Cardiac muscle cell (in vitro differentiated cells and primary cell): ENCODE data around the gene TRIO. TPM values are rescaled to one million over a fixed set of nuclear protein-coding genes. Genes with fewer than 3 reads are reported as not detected.

Experiments used
- DNase-seq, 2 donors: peaks; one replicate each; pipeline versions ENCODE4 v3.0.0 to v3.0.0-alpha.2; 2010 to 2017; ENCODE audit warnings: low read depth in 1 of 2, low spot score in 1 of 2
- H3K27ac ChIP-seq: fragments of 200-600 bp; sonication (generic); 2 replicates; pipeline ENCODE4 v1.5.1; 2016
- H3K27me3 ChIP-seq: fragments of 200-600 bp; sonication (generic); 2 replicates; pipeline ENCODE4 v1.6.0; 2016; ENCODE audit warnings: control low read depth
- H3K36me3 ChIP-seq: fragments of 200-600 bp; sonication (generic); 2 replicates; pipeline ENCODE4 v1.5.1; 2016; ENCODE audit warnings: control low read depth
- H3K4me1 ChIP-seq: fragments of 200-600 bp; sonication (generic); 2 replicates; pipeline ENCODE4 v1.8.1; 2017; ENCODE audit warnings: low read depth, mild to moderate bottlenecking, mixed run types
- H3K4me3 ChIP-seq: fragments of 200-600 bp; sonication (generic); 2 replicates; pipeline ENCODE4 v1.5.1; 2016; ENCODE audit warnings: mild to moderate bottlenecking
- H3K9me3 ChIP-seq: fragments of 200-600 bp; sonication (generic); 2 replicates; pipeline ENCODE4 v1.5.1; 2017; ENCODE audit warnings: low read depth, mild to moderate bottlenecking, control low read depth
- polyA plus RNA-seq: library from polyadenylated mRNA; unstranded; fragments of >200 nt; fragmentation: Nextera tagmentation; extraction: Ambion mirVana; gene quantifications from 2 replicates; pipeline ENCODE4 v1.2.1, GENCODE V29; 2016
- total RNA-seq: library from RNA; depleted of rRNA; stranded (reverse); fragments of >200 nt; gene quantifications from 2 replicates; pipeline ENCODE4 v1.2.3, GENCODE V29; 2016
- TF ChIP-seq, protein P1 (sequence below): IDR thresholded peaks from 2 replicates; pipeline ENCODE4 v1.5.1; 2012; ENCODE audit warnings: low read depth, mild to moderate bottlenecking, low read length

Gene TRIO
- total and polyA plus RNA-seq, 2 experiments from 2014 or later: 15.5 to 104 TPM

DNA sequence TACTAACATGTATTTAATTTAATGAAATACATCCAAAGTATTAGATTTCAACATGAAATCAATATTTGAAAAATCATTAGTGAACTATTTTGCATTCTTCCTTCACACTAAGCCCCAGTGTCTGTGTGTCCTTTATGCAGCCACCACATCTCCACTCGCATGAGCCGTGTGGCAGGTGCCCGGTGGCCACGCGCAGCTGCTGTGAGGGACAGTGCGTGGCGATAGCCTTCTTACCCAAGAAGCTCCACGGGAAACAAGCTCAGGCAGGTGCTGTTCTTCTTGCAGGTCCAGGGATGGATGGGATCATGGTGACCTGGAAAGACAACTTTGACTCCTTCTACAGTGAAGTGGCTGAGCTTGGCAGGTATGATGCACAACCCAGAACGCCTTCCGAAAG is 359.1 kb downstream of the TRIO start:
- no peak for DNase-seq
- Histone ChIP-seq H3K4me1 (no peaks in the 10 kb centered on the region), H3K4me3 (no peak overlapping the region), H3K9me3 (no peaks in the 10 kb centered on the region), H3K36me3 (peaks cover 30% of the 10 kb centered on the region), H3K27me3 (no peaks in the 10 kb centered on the region), H3K27ac (no peak overlapping the region)
- TF ChIP-seq, protein P1, sequence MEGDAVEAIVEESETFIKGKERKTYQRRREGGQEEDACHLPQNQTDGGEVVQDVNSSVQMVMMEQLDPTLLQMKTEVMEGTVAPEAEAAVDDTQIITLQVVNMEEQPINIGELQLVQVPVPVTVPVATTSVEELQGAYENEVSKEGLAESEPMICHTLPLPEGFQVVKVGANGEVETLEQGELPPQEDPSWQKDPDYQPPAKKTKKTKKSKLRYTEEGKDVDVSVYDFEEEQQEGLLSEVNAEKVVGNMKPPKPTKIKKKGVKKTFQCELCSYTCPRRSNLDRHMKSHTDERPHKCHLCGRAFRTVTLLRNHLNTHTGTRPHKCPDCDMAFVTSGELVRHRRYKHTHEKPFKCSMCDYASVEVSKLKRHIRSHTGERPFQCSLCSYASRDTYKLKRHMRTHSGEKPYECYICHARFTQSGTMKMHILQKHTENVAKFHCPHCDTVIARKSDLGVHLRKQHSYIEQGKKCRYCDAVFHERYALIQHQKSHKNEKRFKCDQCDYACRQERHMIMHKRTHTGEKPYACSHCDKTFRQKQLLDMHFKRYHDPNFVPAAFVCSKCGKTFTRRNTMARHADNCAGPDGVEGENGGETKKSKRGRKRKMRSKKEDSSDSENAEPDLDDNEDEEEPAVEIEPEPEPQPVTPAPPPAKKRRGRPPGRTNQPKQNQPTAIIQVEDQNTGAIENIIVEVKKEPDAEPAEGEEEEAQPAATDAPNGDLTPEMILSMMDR: no peak

DNA sequence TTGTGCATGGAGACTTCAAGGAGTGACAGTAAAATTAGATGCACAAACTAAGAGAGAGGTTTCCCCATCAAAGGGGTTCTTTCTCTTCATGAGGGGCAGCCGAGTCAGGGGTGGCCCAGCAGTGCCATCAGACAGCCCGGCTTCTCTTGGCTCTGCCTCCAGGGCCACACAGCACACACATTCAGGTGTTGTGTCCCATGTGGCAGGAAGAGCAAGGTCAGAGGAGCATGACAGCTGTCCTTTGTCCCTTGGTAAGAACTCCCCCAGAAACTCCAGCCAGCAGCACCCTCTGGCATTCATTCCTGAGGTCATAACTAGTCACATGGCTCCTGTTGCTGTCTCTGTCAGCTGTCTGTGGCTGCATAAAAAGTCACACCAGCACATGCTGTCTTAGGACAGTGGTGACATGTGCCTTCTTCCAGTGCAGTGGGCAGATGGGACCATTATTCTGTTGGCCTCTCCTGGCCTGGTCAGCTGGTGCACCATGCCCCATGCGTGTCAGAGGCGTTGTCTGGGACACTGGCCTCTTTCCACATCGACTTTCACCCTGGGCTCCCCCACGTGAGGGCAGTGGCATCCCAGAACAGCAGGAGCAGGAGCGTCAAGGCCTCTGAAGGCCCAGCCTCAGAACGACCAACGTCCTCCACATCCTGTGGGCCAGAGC is 360.0 kb downstream of the TRIO start:
- Histone ChIP-seq H3K27ac (no peak overlapping the region), H3K36me3 (peaks cover 21% of the 10 kb centered on the region), H3K4me3 (no peak overlapping the region), H3K9me3 (no peaks in the 10 kb centered on the region), H3K27me3 (no peaks in the 10 kb centered on the region), H3K4me1 (no peaks in the 10 kb centered on the region)
- DNase-seq: no peak
- TF ChIP-seq, protein P1: no peak

DNA sequence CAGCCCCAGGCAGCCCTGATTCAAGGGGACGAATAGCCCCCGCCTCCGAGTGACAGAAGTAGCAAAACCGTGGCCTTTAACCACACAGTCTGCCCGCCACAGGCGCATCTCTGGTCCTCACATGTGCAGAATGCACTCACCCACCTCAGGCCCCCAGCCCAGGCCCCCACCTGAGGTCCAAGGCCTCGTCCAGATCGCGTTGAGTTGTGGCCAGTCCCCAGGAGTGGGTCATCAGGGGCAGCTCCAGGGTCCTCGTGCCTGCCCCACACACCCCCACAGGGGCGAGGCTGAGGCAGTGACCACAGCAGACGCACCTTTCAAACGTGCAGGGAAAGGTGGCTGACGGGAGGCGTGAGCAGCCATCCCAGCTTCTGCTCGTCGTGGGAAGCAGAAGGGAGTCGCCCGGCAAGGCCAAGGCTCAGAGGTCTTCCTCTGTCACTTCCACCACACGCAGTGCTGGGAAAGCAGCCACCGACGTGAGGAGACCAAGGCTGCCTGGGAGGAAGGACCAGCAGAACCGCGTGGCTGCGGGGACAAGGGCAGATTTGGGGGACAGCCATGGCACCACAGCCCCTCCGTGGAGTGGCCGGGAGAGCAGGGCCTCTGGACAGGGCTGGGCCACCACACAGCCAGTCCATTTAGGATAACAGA is 360.7 kb downstream of the TRIO start:
- TF ChIP-seq, protein P1: no peak
- DNase-seq: no peak
- H3K9me3 ChIP-seq: no peaks in the 10 kb centered on the region
- no peaks in the 10 kb centered on the region for H3K27me3 ChIP-seq
- no peaks in the 10 kb centered on the region for H3K4me1 ChIP-seq
- H3K36me3 ChIP-seq: peaks cover 22% of the 10 kb centered on the region
- H3K27ac ChIP-seq: no peak overlapping the region
- no peak overlapping the region for H3K4me3 ChIP-seq

DNA sequence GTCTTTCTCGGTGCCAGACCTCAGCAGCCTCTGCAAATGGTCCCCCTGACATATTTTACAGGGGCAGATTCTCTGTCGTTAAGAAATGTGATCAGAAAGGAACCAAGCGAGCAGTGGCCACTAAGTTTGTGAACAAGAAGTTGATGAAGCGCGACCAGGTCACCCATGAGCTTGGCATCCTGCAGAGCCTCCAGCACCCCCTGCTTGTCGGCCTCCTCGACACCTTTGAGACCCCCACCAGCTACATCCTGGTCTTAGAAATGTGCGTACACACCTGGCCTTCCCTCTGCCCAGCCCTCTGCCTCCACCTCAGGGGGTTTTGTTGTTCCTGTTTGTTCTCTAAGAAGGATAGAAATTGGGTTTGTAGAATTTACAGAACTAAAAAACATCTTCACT is 361.2 kb downstream of the TRIO start:
- Histone ChIP-seq H3K4me1 (no peaks in the 10 kb centered on the region), H3K9me3 (no peaks in the 10 kb centered on the region), H3K4me3 (no peak overlapping the region), H3K27me3 (no peaks in the 10 kb centered on the region), H3K27ac (no peak overlapping the region), H3K36me3 (peaks cover 22% of the 10 kb centered on the region)
- TF ChIP-seq, protein P1: no peak
- DNase-seq: no peak

DNA sequence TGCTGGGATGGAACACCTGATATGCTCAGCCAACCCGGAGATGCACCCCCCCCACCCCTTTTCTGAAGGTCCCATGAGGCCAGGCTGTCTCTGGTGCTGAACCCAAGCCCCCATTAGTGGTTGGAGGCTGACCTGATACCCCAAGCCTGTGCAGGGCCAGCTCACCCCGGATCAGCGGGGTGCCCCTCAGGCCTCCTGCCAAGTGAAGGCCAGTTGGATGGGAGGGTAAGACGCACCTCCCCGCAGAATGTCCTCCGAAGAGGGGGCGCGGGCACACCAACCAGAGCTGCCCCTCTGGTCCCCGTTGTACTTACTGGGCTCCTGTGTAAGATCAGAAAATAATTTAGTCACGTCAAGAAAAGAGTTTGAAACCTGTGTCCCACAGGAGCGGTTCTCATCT is 361.7 kb downstream of the TRIO start:
- peaks cover 22% of the 10 kb centered on the region for H3K36me3 ChIP-seq
- no peak for DNase-seq

More for the DNA sequence above, 361.7 kb downstream of the TRIO start:
- Histone ChIP-seq H3K27me3 (no peaks in the 10 kb centered on the region), H3K4me1 (no peaks in the 10 kb centered on the region), H3K27ac (no peak overlapping the region), H3K4me3 (no peak overlapping the region), H3K9me3 (no peaks in the 10 kb centered on the region)
- TF ChIP-seq, protein P1: no peak
